Measurements from ENCODE around the gene TIPARP.

The TIPARP gene, protein sequence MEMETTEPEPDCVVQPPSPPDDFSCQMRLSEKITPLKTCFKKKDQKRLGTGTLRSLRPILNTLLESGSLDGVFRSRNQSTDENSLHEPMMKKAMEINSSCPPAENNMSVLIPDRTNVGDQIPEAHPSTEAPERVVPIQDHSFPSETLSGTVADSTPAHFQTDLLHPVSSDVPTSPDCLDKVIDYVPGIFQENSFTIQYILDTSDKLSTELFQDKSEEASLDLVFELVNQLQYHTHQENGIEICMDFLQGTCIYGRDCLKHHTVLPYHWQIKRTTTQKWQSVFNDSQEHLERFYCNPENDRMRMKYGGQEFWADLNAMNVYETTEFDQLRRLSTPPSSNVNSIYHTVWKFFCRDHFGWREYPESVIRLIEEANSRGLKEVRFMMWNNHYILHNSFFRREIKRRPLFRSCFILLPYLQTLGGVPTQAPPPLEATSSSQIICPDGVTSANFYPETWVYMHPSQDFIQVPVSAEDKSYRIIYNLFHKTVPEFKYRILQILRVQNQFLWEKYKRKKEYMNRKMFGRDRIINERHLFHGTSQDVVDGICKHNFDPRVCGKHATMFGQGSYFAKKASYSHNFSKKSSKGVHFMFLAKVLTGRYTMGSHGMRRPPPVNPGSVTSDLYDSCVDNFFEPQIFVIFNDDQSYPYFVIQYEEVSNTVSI

DNA sequence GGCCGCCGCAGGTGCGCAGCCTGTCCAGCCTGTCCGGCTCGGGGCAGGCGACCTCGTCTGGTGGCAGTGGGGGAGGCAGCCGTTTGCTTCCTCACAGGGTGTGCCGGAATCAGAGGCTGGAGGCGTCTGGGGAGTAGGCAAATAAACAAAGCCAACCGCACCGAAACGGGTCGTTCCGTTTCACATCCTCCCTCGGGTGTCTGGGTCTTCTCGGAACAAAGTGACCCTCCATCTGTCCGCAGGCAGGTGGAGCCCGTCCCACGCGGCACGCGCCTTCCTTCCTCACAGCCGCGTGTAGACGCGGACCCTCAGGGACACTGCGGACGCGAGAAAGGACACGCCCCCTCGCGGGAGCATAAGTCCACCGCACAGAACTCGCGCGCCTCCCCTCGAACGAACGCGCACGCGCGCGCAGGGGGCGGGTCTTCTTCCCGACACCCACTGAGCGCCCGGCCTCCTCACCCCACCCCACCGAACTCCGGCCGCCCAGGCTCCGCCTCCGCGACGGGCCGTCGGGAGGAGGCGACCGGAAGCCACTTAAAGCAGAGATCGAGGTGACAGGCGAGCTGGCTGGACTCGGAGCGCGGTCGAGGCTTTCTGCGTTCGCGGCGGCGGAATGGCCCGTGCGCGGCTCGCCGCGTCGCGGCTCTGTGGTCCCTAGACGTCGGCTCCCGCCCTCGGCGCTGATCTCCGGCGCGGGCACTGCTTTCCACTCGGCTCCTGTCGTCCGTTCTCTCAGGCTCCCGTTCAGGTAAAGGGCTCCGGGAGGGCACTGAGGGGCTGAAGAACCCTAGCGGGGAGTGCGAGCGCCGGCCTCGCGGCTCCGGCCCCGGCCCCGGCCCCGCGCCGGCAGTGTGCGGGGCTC, at the start of gene TIPARP:
TSS of gene TIPARP (plus strand) at position 545 of the 865 bp plus-strand sequence. CDS start 3,108 bp downstream, outside the sequence.
- peak; percentile 98 for DNase-seq (ENCODE audit: low spot score)

DNA sequence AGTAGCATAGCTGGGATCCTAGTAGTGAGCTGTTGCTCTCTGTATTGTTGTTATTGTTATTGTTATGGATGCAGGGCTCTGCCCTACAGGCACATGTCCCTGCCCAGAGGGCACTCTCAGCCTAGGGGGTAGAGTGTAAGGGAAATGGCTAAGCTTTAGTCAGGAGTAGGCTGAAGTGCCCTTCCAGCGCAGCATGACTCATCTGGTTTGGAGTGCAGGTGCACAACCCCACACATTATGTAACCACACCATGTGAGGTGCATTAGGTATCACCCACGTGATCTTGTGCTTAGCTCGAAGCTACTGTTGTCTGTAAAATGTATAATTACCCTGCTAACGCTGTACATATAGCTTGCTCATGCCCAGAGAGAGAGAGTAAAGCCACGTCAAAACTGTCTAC, 48.3 kb upstream of the TIPARP start:
- DNase-seq (ENCODE audit: low spot score): no peak

- DNase-seq (ENCODE audit: low spot score): no peak
Measured at GRCh38 chr3:156627946-156628569, 46.3 kb upstream of the TIPARP start.

DNA sequence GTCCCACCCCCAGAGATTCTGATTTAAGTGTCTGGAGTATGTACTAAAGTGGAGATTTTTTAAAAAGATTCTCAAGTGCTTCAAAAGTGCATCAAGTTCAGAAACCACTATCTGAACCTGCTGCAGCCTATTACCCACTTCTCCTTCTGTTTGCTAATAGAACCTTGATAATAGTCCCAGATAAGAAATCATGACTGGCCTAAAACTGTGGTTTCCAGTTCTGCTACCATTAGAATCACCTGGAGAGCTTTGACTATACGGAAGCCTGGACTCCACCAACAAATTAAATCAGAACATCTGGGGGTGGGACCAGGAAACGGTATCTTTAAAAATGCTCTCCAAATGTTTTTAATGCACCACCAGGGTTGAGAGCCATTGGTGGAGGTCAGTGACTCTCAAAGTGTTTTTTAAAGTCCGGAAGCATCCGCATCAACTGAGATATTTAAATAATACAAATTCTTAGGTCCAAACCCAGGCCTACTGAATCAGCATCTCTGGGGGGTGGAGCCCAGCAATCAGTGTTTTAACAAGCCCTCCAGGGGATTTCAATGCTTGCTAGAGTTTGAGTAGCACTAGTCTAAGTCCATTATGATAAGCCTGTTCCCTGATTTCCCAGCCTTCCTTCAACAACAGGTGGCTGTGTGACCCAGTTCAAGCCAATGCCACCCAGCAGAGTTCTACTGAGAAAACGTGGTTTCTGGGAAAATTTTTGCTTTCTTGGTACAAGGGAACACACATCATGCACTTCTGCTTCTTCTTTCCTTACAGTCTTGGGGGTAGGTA, 45.4 kb upstream of the TIPARP start:
- DNase-seq (ENCODE audit: low spot score): no peak

DNA sequence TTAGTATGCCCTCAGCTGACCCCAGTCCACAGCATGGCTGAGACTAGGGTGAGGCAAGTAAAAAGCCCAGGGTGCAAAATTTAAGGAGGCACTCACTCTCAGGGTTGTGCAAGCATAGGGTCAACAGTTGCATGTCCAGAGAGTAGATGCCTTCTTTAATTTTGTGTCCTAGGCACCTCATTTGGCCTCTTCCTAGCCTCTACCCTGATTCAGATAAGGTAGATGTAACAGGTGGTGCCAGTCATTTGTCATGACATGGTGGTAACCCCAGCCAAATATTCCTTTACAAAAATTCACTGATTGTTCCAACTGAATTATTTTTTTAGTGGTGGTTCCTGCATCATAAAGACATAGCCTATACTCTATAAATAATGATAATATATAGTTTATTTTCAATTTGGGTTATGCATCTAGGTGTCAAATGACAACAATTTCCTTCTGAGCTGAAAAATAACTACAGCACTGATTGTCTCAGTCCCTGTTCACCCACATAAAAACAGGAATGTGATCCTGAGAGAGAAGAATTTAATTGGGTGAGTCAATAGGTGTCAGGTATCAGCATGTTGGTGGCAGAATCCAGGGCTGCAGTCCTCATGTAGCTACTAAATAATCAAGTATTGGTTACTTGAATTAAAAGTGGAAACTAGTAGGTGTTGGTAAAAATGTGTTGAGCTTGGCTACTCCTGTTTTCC, 44.2 kb upstream of the TIPARP start:
- DNase-seq (ENCODE audit: low spot score): no peak

DNA sequence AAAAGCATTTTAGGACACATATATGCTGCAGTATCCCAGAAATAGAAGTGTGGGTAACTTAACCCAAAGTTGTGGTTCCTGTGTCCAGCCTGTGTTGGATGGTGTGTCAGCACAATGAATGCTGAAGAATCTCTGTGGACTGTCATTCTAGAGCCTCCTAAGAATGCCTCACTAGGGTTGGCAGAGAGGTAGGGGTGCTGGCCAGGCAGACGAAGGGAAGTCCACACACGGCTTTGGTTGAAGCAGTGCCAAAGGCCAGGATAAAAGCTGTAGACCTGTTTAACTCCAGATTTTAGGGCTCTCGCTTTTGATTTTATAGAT, 43.7 kb upstream of the TIPARP start:
- no peak for DNase-seq (ENCODE audit: low spot score)

- no peak for DNase-seq (ENCODE audit: low spot score)
Measured at GRCh38 chr3:156631323-156631722, 43.1 kb upstream of the TIPARP start.

GRCh38 chr3:156632601-156633000, 41.8 kb upstream of the TIPARP start:
- DNase-seq (ENCODE audit: low spot score): no peak

GRCh38 chr3:156633335-156633734, 41.1 kb upstream of the TIPARP start:
- no peak for DNase-seq (ENCODE audit: low spot score)

- no peak for DNase-seq (ENCODE audit: low spot score)
Measured at GRCh38 chr3:156635034-156635433, 39.4 kb upstream of the TIPARP start.

GRCh38 chr3:156635973-156636372, 38.4 kb upstream of the TIPARP start:
- no peak for DNase-seq (ENCODE audit: low spot score)

DNA sequence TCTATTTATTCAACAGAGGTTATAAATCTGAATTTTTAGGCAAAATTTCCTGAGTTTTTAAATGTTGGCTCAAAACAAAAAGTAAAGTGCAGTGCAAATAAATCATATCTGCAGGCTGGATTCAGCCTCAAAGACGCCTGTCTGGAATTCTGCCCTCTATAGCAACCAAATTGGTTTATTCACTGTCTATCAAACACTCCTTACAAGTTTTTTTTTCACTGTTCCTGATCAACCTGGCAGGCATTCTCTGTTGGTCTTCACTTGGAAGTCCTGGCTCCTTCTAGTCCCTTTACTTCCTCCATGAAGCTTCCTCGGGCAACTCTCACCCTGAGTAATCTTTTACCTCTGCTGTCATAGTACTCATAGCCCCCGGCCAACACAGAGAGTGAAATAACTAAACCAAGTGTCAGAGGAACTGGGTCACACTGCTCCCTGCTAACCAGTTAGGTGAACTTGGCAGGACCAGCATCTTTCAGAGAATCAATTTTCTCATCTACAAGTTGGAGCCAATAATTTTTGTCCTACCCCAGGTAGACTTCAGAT, 36.8 kb upstream of the TIPARP start:
- no peak for DNase-seq (ENCODE audit: low spot score)

DNA sequence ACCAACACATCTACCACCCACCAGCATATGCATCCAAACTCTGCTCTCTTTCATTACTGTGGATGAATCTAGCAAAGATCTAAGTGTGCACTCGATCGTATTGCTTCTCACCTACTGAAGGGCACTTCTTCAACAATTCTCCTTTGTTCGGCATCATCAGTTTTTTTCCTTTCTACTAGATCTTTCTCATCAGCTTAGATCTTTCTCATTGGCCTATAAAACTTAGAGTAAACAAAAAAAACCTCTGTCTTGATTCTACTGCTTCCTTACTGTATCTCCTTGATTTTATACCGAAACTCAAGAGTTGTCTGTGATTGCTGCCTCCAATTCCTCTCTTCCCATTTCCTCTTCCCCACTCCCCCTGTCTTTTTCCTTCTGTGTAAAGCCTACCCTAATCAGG, 36.1 kb upstream of the TIPARP start:
- DNase-seq (ENCODE audit: low spot score): no peak

GRCh38 chr3:156639414-156640023, 34.9 kb upstream of the TIPARP start:
- DNase-seq (ENCODE audit: low spot score): no peak

DNA sequence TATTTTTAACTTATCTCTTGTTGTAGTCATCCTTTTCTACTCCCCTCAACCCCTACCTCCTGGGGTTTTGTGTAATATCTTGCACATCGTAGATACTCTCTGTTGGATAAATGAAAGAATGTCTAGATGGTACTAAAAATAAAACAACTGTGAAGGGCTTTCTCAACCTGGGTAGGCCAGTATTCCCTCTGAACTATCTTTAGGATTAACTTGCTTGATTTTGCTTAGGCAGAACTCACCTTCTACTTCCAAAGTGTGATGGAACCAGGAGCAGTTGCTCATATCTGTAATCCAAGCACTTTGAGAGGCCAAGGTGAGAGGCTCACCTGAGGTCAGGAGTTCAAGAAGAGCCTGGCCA, 32.8 kb upstream of the TIPARP start:
- DNase-seq (ENCODE audit: low spot score): no peak

- DNase-seq (ENCODE audit: low spot score): peak; percentile 58
Measured at GRCh38 chr3:156642750-156643728, 31.4 kb upstream of the TIPARP start.

- peak; percentile 52 for DNase-seq (ENCODE audit: low spot score)
Measured at GRCh38 chr3:156643729-156644389, 30.5 kb upstream of the TIPARP start.

DNA sequence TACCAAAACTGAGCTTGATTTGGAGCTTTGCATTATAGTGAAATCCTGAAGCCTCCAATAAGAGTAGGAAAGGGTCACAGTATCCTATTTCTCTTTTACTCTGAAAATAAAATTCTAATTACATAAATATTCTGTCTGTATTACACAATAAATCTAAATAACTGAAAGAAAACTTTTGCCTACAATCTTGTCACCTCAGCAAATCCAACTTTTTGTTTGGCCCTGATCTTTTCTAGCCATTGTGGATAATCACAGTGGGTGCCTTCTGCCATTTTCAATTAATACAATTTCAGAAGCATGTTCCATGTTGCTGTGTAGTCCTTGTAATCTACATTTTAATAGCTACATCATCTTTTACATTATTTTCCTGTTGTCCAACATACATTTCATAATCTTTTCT, 29.4 kb upstream of the TIPARP start:
- no peak for DNase-seq (ENCODE audit: low spot score)
